ENCODE results near the gene TSPY9.
"Not testable (repeated sequence)": the region's sequence is repeated elsewhere in the genome, so short reads cannot be mapped to it uniquely, and the experiment has no call there.

The TSPY9 gene

DNA sequence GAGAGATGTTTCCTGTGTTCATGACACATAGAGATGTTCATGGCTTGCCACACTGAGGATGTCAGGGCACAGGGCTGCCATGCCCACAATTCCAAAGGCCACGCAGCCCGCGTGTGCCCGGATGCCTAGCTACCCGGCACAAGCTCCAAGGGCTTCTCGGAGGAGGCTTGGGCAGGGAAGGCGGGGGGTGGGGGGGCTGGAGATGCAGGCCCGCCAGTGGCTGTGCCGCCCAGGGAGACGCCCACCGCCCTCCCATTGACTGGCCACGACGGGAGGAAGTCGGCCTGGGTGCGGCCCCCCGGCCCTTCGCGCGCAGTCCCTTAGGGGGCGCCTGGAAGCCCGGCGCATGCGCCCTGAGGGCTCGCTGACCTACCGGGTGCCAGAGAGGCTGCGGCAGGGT lies at the start of gene TSPY9:
Gene TSPY9 (plus strand): TSS at position 301 of the 400 bp plus-strand sequence. CDS start 46 bp downstream, at position 347.
- not testable (repeated sequence) for FAIRE-seq

- not testable (repeated sequence) for FAIRE-seq
Measured at GRCh38 chrY:9466655-9467054, 20.4 kb upstream of the TSPY9 start, which contains the start of gene TSPY1. Gene TSPY1 (plus strand): TSS chrY:9466955. CDS start chrY:9467001, 46 bp downstream.

DNA sequence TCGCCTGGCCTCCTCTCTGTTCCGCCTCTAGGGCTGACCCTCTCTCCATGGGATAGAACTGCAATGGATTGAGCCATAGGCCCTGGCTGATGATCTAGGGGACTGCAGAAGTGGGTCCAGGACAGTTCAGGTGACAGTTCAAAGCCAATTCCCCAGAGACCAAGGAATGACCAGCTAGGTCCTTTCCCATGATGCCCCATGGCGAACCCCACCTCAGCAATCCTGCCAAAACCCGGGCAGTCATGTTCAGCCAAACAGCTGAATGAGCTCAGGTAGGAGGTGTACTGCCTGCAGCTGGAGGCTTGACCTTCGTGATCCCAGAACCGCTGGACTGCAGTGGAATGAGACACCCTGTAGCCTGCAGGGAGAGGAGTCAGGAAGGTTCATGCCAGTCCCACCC lies 17.3 kb downstream of the TSPY9 start:
- FAIRE-seq = not testable (repeated sequence)

DNA sequence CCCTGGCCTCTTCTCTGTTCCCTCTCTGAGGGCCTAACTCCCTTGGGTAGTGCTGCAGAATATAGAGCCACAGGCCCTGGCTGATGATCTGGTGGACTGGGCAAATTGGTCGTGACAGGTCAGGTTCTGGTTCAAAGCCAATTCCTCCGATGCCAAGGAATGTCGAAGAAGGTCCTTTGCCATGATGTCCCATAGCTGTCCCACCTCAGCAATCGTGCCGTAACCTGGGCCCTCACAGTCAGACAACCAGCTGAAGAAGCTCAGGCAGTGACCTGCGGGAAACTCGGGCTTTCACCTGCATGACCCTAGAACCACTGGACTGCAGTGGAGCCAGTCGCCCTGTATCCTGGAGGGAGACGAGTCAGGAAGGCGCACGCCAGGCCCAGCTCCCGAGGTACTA lies 29.2 kb downstream of the TSPY9 start:
- FAIRE-seq = not testable (repeated sequence)

GRCh38 chrY:9527580-9527979 lies 40.5 kb downstream of the TSPY9 start, which contains the start of gene TSPY10:
Gene TSPY10 (plus strand): TSS chrY:9527880. CDS start chrY:9527926, 46 bp downstream.
- not testable (repeated sequence) for FAIRE-seq

Measured in G401.6 (cell line).